Activated naive CD8-positive, alpha-beta T cell treated with anti-CD3 and anti-CD28 coated beads, Interleukin-2, amount 10 ng/mL, durations not matched to agents 7 days and 5 days (primary cell): ENCODE data around the gene SHROOM3. TPM values are rescaled to one million over a fixed set of nuclear protein-coding genes. Genes with fewer than 3 reads are reported as not detected.
"Not testable (repeated sequence)": the region's sequence is repeated elsewhere in the genome, so short reads cannot be mapped to it uniquely, and the experiment has no call there.

ENCODE experiments used
- ATAC-seq: fragments of 150-1000 bp; cut with Tn5 transposase; one replicate; pipeline ENCODE4 v1.10.0; 2021; ENCODE audit warnings: low read depth, moderate library complexity
- POLR2A ChIA-PET: fragments of 350-600 bp; sonication (Branson Sonifier 250); formaldehyde crosslinking; loops from one replicate; lab custom pipeline; 2021; ENCODE audit warnings: antibody characterized with exemption; lab: Charles Lee
- DNase-seq: peaks from one replicate; pipeline ENCODE4 v3.0.0; 2021
- H3K27ac Mint-ChIP-seq: one replicate; pipeline ENCODE4 v1.8.0; 2022; ENCODE audit warnings: mild to moderate bottlenecking, mixed read lengths
- H3K27me3 Mint-ChIP-seq: one replicate; pipeline ENCODE4 v1.8.0; 2022; ENCODE audit warnings: mild to moderate bottlenecking, moderate library complexity, mixed read lengths
- H3K36me3 Mint-ChIP-seq: one replicate; pipeline ENCODE4 v1.8.0; 2021; ENCODE audit warnings: mild to moderate bottlenecking, mixed read lengths
- H3K4me1 Mint-ChIP-seq: one replicate; pipeline ENCODE4 v1.8.0; 2021; ENCODE audit warnings: mixed read lengths
- H3K4me3 Mint-ChIP-seq: one replicate; pipeline ENCODE4 v1.8.0; 2022; ENCODE audit warnings: mild to moderate bottlenecking, moderate library complexity, mixed read lengths
- H3K9me3 Mint-ChIP-seq: one replicate; pipeline ENCODE4 v1.8.0; 2021; ENCODE audit warnings: mixed read lengths
- total RNA-seq, 2 experiments: library from RNA; stranded (reverse); gene quantifications; one replicate each; pipeline ENCODE4 v1.2.3, GENCODE V29; 2021

SHROOM3 gene
- total RNA-seq, 2 experiments from 2014 or later: not detected

DNA sequence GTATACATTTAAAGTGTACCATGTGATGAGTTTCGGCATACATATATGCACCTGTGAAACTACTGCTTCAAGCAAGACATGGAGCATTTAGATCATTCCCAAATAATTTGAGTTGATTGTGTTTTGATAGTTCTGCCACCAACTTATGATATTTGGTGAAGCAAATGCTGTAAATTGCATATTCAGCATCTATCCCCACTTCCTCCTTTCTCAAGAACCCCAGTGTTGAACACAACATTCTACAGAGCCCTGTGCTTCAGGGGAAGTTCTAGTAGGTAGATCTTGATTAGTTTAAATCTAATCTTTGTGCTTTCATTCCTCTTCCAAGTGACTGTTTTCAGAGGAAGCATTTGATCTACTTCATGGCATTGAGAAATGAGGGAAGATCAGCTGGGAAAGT is 5.4 kb upstream of the SHROOM3 start:
- Mint-ChIP-seq H3K4me1 (no peaks in the 10 kb centered on the region), H3K36me3 (no peaks in the 10 kb centered on the region), H3K27ac (no peak overlapping the region), H3K4me3 (no peak overlapping the region), H3K9me3 (no peaks in the 10 kb centered on the region), H3K27me3 (peaks cover 24% of the 10 kb centered on the region)
- no peak for DNase-seq
- POLR2A ChIA-PET: no interaction called here
- no peak for ATAC-seq

DNA sequence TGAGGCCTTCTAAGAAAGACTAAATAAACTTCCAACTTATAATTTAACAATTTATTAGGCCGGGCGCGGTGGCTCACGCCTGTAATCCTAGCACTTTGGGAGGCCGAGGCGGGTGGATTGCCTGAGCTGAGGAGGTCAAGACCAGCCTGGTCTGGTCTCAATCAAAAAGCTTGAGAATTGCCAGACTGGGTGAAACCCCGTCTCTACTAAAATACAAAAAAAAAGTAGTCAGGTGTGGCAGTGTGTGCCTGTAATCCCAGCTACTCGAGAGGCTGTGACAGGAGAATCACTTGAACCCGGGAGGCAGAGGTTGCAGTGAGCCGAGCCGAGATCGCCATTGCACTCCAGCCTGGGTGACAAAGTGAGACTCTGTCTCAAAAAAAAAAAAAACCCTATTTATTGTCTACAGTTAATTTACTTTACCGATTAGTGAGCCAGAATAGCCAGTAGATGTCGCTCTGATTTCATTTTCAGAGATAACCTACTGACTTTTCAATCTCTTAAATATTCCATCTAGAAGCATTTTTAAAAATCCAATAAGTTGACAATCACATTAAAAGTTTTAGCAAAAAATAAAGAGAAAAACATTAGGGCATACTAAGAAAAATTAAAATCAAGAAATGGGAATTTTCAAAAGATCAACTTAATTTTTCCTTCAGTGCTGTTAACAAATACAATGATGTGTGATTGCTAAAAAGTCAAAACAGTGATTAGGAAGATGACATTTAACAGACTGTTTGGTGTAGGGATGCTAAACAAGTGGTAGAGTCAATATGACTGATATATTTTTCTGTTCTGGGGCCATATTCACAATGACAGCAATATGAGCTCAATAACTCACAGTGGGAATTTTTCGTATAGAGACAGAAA is 4.3 kb upstream of the SHROOM3 start:
- ATAC-seq: no peak
- peaks cover 32% of the 10 kb centered on the region for H3K27me3 Mint-ChIP-seq
- no peaks in the 10 kb centered on the region for H3K36me3 Mint-ChIP-seq
- no peak for DNase-seq
- H3K4me1 Mint-ChIP-seq: peaks cover 4% of the 10 kb centered on the region
- no peak overlapping the region for H3K4me3 Mint-ChIP-seq
- no peak overlapping the region for H3K27ac Mint-ChIP-seq
- POLR2A ChIA-PET: no interaction called here
- H3K9me3 Mint-ChIP-seq: no peaks in the 10 kb centered on the region

DNA sequence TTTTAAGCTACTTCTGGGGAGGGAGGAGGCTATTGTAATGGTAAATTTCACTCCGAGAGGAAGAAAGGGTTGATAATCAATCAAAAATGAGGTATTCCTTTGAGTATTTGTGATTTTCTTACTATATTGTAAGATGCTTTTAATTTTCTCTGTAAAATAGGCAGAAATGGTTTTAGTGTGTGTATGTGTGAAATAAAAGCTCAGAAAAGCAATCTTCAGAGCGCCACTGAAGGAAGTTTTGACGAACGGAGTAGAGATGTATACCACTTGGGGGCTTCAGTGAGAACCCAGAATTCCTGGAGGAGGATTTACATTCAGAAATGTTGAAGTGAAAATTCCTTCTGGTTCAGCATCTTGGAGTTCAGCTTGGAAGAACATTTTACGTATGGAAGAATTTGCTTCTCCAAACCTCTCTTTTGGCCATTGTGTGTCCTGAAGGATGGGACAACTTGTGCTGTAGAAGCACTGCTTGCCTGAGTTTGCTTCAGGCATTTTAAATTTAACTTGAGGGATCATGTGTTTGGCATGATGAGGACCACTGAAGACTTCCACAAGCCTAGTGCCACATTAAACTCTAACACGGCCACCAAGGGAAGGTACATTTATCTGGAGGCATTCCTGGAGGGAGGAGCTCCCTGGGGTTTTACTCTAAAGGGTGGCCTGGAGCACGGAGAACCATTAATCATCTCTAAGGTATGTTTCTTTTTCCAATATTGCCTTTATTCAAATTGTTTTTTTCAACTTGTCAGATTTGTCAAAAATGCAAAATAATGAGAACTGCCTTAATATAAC is 695 bp downstream of the SHROOM3 start:
- Mint-ChIP-seq H3K9me3 (no peaks in the 10 kb centered on the region), H3K27ac (no peak overlapping the region), H3K4me1 (peaks cover 4% of the 10 kb centered on the region), H3K27me3 (peaks cover 51% of the 10 kb centered on the region), H3K36me3 (no peaks in the 10 kb centered on the region), H3K4me3 (no peak overlapping the region)
- no peak for ATAC-seq
- DNase-seq: no peak
- POLR2A ChIA-PET: no interaction called here

DNA sequence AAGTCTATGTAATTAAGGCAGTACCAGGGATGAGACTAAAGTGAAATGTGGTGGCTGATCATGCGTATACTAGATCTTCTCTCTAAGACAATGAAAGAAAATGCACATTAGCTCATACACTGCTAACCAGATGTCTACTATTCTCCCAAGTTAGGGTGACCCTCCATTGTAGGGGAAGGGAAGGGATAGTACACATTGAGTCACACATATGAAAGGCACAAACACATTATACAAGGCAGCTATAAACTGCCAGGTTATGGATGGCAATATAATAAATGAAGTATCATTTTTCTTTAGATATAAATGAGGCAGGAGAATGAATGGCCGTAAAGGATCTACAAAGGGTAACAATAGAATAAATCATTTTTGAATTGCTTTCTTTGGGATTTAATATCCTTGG is 4.5 kb downstream of the SHROOM3 start:
- H3K27me3 Mint-ChIP-seq: peaks cover 38% of the 10 kb centered on the region
- peaks cover 4% of the 10 kb centered on the region for H3K4me1 Mint-ChIP-seq
- no peak for ATAC-seq
- no peak overlapping the region for H3K4me3 Mint-ChIP-seq
- H3K36me3 Mint-ChIP-seq: no peaks in the 10 kb centered on the region
- POLR2A ChIA-PET: no interaction called here
- no peak for DNase-seq
- no peaks in the 10 kb centered on the region for H3K9me3 Mint-ChIP-seq
- no peak overlapping the region for H3K27ac Mint-ChIP-seq

DNA sequence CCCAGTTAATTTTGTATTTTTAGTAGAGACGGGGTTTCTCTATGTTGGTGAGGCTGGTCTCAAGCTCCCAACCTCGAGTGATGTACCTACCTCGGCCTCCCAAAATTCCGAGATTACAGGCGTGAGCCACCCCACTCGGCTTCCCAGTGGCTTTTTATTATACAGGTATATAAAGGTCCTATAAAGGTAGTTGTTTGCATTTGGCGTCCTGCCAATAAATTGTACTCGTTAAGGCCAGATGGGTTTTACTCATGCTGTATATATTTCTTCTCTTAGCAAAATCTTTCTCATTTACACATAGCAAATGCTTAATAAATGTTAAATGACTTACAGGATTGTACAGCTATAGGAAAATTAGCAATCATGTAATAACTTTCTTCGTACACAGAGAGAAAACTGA is 6.9 kb downstream of the SHROOM3 start:
- H3K4me1 Mint-ChIP-seq: no peaks in the 10 kb centered on the region
- H3K27me3 Mint-ChIP-seq: peaks cover 15% of the 10 kb centered on the region
- H3K4me3 Mint-ChIP-seq: no peak overlapping the region
- ATAC-seq (no peak), DNase-seq (no peak)
- H3K27ac Mint-ChIP-seq: no peak overlapping the region
- no peaks in the 10 kb centered on the region for H3K36me3 Mint-ChIP-seq
- POLR2A ChIA-PET: no interaction called here
- no peaks in the 10 kb centered on the region for H3K9me3 Mint-ChIP-seq

DNA sequence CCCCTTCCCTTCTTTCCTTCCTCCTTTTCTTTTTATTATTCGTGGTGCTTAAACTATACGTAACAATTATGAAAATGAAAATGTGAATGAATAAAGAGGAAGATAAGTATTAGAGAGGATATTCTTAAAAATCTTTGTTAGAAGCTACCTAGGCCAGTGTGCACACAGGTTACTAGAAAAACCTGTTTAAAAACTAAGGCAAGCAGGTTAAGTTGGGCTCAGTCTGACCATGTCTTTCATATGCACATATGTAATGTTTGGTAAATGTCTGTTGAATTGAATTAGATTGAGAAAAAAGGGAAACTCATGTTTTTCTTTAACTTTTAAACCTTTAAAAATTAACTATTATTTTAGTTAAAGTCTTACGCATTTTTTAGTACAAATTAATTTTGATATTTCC is 7.8 kb downstream of the SHROOM3 start:
- Mint-ChIP-seq H3K27me3 (peaks cover 8% of the 10 kb centered on the region), H3K9me3 (no peaks in the 10 kb centered on the region), H3K36me3 (no peaks in the 10 kb centered on the region), H3K27ac (no peak overlapping the region), H3K4me1 (no peaks in the 10 kb centered on the region), H3K4me3 (no peak overlapping the region)
- no peak for DNase-seq
- no peak for ATAC-seq
- POLR2A ChIA-PET: no interaction called here

DNA sequence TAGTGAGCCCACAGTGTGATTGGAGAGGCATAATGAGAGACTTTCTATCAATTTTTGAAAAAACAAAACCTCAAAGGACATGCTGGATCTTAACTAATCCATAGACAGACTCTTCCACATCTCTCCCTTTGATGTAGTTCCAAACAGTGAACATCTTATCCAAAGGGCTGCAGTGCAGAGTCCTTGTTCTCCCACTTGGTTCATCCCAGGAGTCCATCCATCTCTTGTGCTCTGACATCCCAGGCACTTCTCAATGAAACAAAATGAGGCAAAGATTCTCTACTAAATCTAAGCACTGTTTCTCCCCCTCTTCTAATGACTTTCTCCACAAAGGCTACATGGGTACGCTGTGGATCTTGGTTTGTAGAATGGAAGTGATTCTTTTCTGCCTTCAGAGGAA is 8.3 kb downstream of the SHROOM3 start:
- Mint-ChIP-seq H3K9me3 (no peaks in the 10 kb centered on the region), H3K4me1 (no peaks in the 10 kb centered on the region), H3K27ac (no peak overlapping the region), H3K36me3 (no peaks in the 10 kb centered on the region), H3K27me3 (peaks cover 6% of the 10 kb centered on the region), H3K4me3 (no peak overlapping the region)
- no peak for ATAC-seq
- POLR2A ChIA-PET: no interaction called here
- no peak for DNase-seq

DNA sequence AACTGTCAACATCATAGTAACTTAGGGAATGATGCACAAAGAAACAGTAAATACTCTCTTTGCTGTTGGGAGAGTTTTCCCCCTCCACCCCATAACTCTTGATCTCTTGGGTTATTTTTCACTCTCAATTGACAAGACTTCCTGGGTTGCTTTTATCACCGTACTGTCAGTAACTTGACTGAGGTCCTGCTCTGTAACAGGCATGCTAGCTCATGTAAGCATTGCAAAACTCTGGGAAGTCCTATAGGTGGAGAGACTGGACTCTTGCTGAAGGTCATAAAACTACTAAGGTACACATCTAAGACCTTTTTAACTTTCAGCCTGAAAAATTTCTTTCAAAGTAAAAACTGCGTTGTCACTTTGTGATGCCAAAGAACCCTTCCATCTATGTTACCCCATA is 10.9 kb downstream of the SHROOM3 start:
- no peak overlapping the region for H3K4me3 Mint-ChIP-seq
- peaks cover 20% of the 10 kb centered on the region for H3K27me3 Mint-ChIP-seq
- ATAC-seq (no peak), DNase-seq (no peak)
- no peaks in the 10 kb centered on the region for H3K9me3 Mint-ChIP-seq
- no peaks in the 10 kb centered on the region for H3K36me3 Mint-ChIP-seq
- no peaks in the 10 kb centered on the region for H3K4me1 Mint-ChIP-seq
- POLR2A ChIA-PET: no interaction called here
- no peak overlapping the region for H3K27ac Mint-ChIP-seq

DNA sequence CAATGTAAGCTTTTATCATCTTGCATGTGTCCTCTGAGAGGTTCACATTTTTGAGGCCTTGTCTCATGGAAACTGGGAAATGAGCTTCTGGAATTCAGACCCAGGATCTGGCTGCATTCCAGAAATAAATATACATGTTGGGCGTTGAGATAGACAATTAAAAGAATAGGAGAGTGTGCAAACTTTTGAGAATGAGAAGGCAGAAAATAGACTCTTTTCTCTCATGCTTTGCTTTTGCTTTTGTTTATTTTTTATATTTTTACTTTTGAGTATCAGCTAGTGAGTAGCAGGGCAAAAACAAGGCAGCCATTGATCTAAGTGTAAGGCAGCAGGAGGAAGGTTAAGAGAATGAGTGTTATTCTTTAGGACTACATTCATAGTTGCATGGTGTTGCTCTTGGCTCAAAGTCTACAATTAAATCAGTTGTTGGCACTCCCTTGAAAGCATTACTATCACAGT is 12.4 kb downstream of the SHROOM3 start:
- POLR2A ChIA-PET: no interaction called here
- Mint-ChIP-seq H3K9me3 (no peaks in the 10 kb centered on the region), H3K4me3 (no peak overlapping the region), H3K27me3 (peaks cover 22% of the 10 kb centered on the region), H3K4me1 (no peaks in the 10 kb centered on the region), H3K27ac (no peak overlapping the region), H3K36me3 (no peaks in the 10 kb centered on the region)
- no peak for ATAC-seq
- DNase-seq: no peak

DNA sequence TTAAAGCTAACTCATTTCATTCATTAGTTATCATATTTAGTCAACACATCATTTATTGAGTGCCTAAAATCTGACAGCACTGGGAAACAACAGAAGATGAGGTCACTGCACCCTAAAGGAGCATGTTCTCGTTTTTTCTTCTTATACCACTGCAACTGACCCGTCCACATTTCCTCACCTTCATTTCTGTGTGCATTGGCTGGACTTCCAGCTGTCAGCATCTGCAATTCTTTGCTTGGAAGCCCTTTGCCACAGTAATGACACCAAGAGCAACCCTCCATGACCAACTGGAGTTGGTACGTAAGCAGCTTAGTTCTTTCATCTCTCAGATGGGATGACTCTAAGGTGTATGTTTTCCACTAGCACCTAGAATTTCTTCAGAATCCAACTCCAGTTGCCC is 13.2 kb downstream of the SHROOM3 start:
- ATAC-seq (no peak), DNase-seq (no peak)
- Mint-ChIP-seq H3K36me3 (no peaks in the 10 kb centered on the region), H3K27ac (no peak overlapping the region), H3K27me3 (peaks cover 21% of the 10 kb centered on the region), H3K4me1 (no peaks in the 10 kb centered on the region), H3K4me3 (no peak overlapping the region), H3K9me3 (no peaks in the 10 kb centered on the region)
- POLR2A ChIA-PET: no interaction called here

DNA sequence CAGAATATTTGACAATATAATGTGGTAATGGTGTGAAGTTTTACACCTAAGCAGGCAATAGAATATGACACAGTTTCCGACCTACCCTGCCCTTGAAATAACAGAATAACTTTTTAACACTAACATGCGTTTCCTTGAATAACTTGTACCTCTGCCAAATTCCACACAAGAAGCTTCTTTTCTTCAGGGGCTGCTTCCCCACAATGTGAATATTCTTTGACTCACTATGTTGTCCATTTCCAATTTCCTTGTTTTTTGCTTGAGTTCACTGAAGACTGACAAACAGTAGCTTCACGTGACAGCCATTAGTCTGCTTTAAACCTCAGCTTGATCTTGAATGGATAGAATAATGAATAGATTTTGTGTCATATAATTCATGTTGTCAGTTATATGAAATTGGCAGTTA is 14.3 kb downstream of the SHROOM3 start:
- ATAC-seq (no peak), DNase-seq (no peak)
- Mint-ChIP-seq H3K4me3 (no peak overlapping the region), H3K36me3 (no peaks in the 10 kb centered on the region), H3K27ac (no peak overlapping the region), H3K27me3 (peaks cover 22% of the 10 kb centered on the region), H3K9me3 (no peaks in the 10 kb centered on the region), H3K4me1 (no peaks in the 10 kb centered on the region)
- POLR2A ChIA-PET: no interaction called here

DNA sequence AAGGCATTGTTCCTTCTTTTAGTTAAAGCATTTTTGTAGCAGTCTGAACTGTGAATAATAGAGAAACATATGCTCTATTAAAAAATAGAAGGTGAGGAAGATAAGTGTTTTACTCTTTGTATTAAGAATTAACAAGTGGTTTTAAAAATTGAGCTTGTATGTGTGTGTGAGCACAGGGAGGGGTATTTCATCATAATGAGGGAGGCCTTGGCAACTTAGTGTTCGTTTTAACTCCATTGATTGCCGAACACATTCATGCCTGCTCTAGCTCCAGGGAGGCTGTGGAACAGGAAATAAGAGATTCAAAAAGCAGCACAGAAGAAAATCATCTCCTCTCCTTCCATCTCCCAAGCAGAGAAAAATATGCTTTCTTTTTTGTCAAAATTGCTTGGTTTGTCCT is 14.8 kb downstream of the SHROOM3 start:
- H3K4me1 Mint-ChIP-seq: no peaks in the 10 kb centered on the region
- no peaks in the 10 kb centered on the region for H3K9me3 Mint-ChIP-seq
- DNase-seq (no peak), ATAC-seq (no peak)
- H3K36me3 Mint-ChIP-seq: no peaks in the 10 kb centered on the region
- no peak overlapping the region for H3K4me3 Mint-ChIP-seq
- H3K27me3 Mint-ChIP-seq: peaks cover 24% of the 10 kb centered on the region
- no peak overlapping the region for H3K27ac Mint-ChIP-seq
- POLR2A ChIA-PET: no interaction called here

DNA sequence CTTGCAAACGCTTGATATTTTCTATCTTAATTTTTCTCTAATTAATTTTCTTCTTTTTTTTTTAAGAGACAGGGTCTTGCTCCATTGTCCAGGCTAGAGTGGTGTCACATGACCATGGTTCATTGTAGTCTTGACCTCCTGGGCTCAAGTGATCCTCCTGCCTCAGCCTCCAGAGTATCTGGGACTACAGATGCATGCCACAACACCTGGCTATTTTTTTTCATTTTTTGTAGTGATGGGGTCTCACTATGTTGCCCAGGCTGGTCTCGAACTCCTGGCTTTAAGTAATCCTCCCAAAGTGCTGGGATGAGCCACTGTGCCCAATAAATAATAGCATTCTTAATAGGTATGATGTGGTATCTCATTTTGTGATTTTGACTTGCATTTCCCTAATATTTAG is 18.2 kb downstream of the SHROOM3 start:
- POLR2A ChIA-PET: no interaction called here
- DNase-seq (no peak), ATAC-seq (no peak)
- H3K27ac Mint-ChIP-seq: no peak overlapping the region
- no peaks in the 10 kb centered on the region for H3K4me1 Mint-ChIP-seq
- H3K4me3 Mint-ChIP-seq: no peak overlapping the region
- H3K27me3 Mint-ChIP-seq: peaks cover 23% of the 10 kb centered on the region
- H3K36me3 Mint-ChIP-seq: no peaks in the 10 kb centered on the region
- H3K9me3 Mint-ChIP-seq: no peaks in the 10 kb centered on the region

DNA sequence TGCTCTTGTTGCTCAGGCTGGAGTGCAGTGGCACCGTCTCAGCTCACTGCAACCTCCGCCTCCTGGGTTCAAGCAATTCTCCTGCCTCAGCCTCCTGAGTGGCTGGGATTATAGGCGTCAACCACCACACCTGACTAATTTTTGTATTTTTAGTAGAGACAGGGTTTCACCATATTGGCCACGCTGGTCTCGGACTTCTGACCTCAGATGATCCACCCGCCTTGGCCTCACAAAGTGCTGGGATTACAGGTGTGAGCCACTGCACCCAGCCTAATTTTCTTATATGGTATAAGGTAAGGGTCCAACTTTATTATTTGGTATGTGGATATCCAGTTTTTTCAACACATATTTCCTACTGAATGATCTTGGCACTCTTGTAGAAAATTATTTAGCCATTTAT is 19.0 kb downstream of the SHROOM3 start:
- H3K27ac Mint-ChIP-seq, POLR2A ChIA-PET, H3K36me3 Mint-ChIP-seq, H3K4me3 Mint-ChIP-seq, H3K9me3 Mint-ChIP-seq, H3K4me1 Mint-ChIP-seq, DNase-seq, ATAC-seq: not testable (repeated sequence)
- peaks cover 21% of the 10 kb centered on the region for H3K27me3 Mint-ChIP-seq
